ENCODE results near the gene RELT.

RELT gene

GRCh38 chr11:73376160-73376802 is at the start of gene RELT:
TSS of gene RELT (plus strand) at chr11:73376399. CDS start at chr11:73389137, 12,738 bp downstream.
- DNase-seq (ENCODE audit: low spot score), result peak; percentile 96

GRCh38 chr11:73326929-73327811 is 49.0 kb upstream of the RELT start:
- DNase-seq (ENCODE audit: low spot score), result no peak

- DNase-seq (ENCODE audit: low spot score), result no peak
Measured at GRCh38 chr11:73327812-73328364, 48.3 kb upstream of the RELT start.

GRCh38 chr11:73330569-73331093 is 45.6 kb upstream of the RELT start:
- DNase-seq (ENCODE audit: low spot score), result no peak

GRCh38 chr11:73331138-73331916 is 44.9 kb upstream of the RELT start:
- DNase-seq (ENCODE audit: low spot score), result no peak

GRCh38 chr11:73333173-73333572 is 43.0 kb upstream of the RELT start:
- DNase-seq (ENCODE audit: low spot score), result no peak

- no peak for DNase-seq (ENCODE audit: low spot score)
Measured at GRCh38 chr11:73333640-73334383, 42.4 kb upstream of the RELT start.

- DNase-seq (ENCODE audit: low spot score), result no peak
Measured at GRCh38 chr11:73334384-73335203, 41.6 kb upstream of the RELT start.

GRCh38 chr11:73335204-73335923 is 40.8 kb upstream of the RELT start:
- DNase-seq (ENCODE audit: low spot score), result peak; percentile 88

- DNase-seq (ENCODE audit: low spot score), result no peak
Measured at GRCh38 chr11:73337846-73338245, 38.4 kb upstream of the RELT start.

- DNase-seq (ENCODE audit: low spot score), result no peak
Measured at GRCh38 chr11:73338279-73338678, 37.9 kb upstream of the RELT start.

GRCh38 chr11:73340164-73340563 is 36.0 kb upstream of the RELT start:
- no peak for DNase-seq (ENCODE audit: low spot score)

GRCh38 chr11:73342633-73343032 is 33.6 kb upstream of the RELT start:
- no peak for DNase-seq (ENCODE audit: low spot score)

- no peak for DNase-seq (ENCODE audit: low spot score)
Measured at GRCh38 chr11:73343076-73343873, 32.9 kb upstream of the RELT start.

- no peak for DNase-seq (ENCODE audit: low spot score)
Measured at GRCh38 chr11:73344191-73344607, 32.0 kb upstream of the RELT start.

GRCh38 chr11:73345481-73346160 is 30.6 kb upstream of the RELT start:
- DNase-seq (ENCODE audit: low spot score), result no peak

GRCh38 chr11:73346186-73346935 is 29.8 kb upstream of the RELT start:
- DNase-seq (ENCODE audit: low spot score), result no peak

GRCh38 chr11:73347067-73347466 is 29.1 kb upstream of the RELT start:
- DNase-seq (ENCODE audit: low spot score), result no peak
